ENCODE measurements around the gene IPCEF1.
A peak's percentile ranks its signal among the peaks of the same experiment; 100 is the strongest.

The IPCEF1 gene

GRCh38 chr6:154301839-154302752 is 54.5 kb downstream of the IPCEF1 start:
- ATAC-seq: peak; percentile 81
- TF ChIP-seq OSR1 (CRISPR knock-in tag; IDR thresholded peaks at IDR 0.05) (no peak), CREB5 (CRISPR knock-in tag; IDR thresholded peaks at IDR 0.05; ENCODE audit: low read depth) (no peak), CSRNP3 (CRISPR knock-in tag; IDR thresholded peaks at IDR 0.05) (no peak), TOX (CRISPR knock-in tag; IDR thresholded peaks at IDR 0.05; ENCODE audit: borderline replicate concordance) (no peak), BACH2 (CRISPR knock-in tag; IDR thresholded peaks at IDR 0.05; ENCODE audit: borderline replicate concordance) (no peak), PPARA (CRISPR knock-in tag; IDR thresholded peaks at IDR 0.05; ENCODE audit: borderline replicate concordance) (no peak), ZNF8 (CRISPR knock-in tag; IDR thresholded peaks at IDR 0.05) (no peak), TCF4 (CRISPR knock-in tag; IDR thresholded peaks at IDR 0.05; ENCODE audit: borderline replicate concordance) (no peak), CSDC2 (CRISPR knock-in tag; IDR thresholded peaks at IDR 0.05) (no peak), ARNTL (CRISPR knock-in tag; IDR thresholded peaks at IDR 0.05; ENCODE audit: borderline replicate concordance, low read depth) (no peak), SNAI2 (CRISPR knock-in tag; IDR thresholded peaks at IDR 0.05) (no peak), ESRRG (CRISPR knock-in tag; IDR thresholded peaks at IDR 0.05) (no peak), ZNF565 (CRISPR knock-in tag; conservative IDR thresholded peaks at IDR 0.05; ENCODE audit: low read depth) (no peak), GLIS3 (CRISPR knock-in tag; IDR thresholded peaks at IDR 0.05) (no peak), ZFP3 (CRISPR knock-in tag; IDR thresholded peaks at IDR 0.05) (no peak), PATZ1 (CRISPR knock-in tag; IDR thresholded peaks at IDR 0.05; ENCODE audit: borderline replicate concordance) (no peak), POU6F1 (CRISPR knock-in tag; IDR thresholded peaks at IDR 0.05; ENCODE audit: borderline replicate concordance, low read depth) (no peak), TSHZ2 (CRISPR knock-in tag; IDR thresholded peaks at IDR 0.05) (no peak), ISL1 (CRISPR knock-in tag; IDR thresholded peaks at IDR 0.05) (no peak)

GRCh38 chr6:154301086-154301625 is 55.4 kb downstream of the IPCEF1 start:
- TF ChIP-seq OSR1 (CRISPR knock-in tag; IDR thresholded peaks at IDR 0.05): no peak
- TF ChIP-seq TCF4 (CRISPR knock-in tag; IDR thresholded peaks at IDR 0.05; ENCODE audit: borderline replicate concordance): no peak
- TF ChIP-seq ZNF8 (CRISPR knock-in tag; IDR thresholded peaks at IDR 0.05): no peak
- no peak for TF ChIP-seq BACH2 (CRISPR knock-in tag; IDR thresholded peaks at IDR 0.05; ENCODE audit: borderline replicate concordance)
- TF ChIP-seq ZFP30 (CRISPR knock-in tag; IDR thresholded peaks at IDR 0.05): no peak
- TF ChIP-seq ZNF70 (CRISPR knock-in tag; IDR thresholded peaks at IDR 0.05): no peak
- no peak for ATAC-seq
